ENCODE results near the gene TXLNA.

TXLNA gene

DNA sequence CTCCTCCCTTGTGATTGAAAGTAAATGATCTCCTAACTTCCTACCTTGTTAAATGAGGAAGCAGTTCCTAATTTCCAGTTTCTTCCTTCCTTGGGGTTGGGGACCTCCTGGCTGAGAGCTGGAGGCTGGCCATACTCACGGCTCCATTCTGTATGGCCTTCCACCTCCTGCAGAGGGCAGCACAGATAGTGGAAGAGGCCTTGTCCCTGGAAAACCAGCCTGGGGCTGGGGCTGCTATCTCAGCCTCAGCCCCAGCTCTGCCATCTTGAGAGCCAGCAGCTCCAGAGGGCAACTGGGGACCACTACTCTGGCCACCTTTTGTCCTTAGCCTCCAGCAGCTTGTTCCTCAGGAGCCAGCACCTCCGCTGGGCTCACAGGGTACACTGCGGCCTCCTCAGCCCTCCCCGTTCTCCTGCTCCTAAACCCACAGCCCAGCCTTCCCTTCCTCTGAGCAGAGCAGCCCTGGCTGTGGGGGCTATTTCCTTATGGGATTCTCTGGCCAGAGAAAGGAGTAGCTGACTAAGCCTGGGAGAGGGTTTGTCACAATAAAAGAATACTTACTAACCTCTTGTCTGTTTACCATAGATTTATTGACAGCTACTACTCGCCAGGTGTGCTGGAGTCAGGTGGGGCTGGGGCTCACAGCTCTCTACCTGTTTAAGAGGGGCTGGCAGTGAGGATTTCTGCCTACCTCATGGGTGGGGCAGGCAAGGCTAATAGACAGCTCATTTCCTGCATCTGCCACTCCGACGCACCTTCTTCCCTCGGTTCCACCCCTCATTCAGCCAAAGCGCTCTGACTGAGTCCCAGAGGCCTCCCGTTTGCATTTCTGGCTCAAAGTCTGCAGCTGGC is 36.4 kb downstream of the TXLNA start:
- DNase-seq = peak; percentile 57 to 71

DNA sequence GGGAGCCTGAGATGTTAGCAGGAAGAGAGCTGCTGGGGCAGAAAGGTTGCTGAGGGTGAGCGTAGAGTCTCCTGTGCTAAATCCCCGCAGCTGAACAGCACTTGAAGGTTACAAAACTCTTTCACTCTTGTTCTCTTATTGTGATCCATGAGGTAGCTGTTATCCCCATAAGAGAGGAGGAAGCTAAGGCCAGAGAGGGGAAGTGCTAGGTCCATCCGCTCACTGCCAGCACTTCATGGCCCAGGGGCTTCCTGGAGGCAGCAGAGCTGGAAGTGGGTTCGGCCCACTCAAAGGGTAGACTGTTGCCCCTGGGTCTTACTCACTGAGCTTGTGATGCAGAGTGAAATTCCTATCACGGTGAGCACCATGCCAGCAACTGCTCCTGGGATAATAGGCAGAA is 37.1 kb downstream of the TXLNA start:
- no peak for DNase-seq

DNA sequence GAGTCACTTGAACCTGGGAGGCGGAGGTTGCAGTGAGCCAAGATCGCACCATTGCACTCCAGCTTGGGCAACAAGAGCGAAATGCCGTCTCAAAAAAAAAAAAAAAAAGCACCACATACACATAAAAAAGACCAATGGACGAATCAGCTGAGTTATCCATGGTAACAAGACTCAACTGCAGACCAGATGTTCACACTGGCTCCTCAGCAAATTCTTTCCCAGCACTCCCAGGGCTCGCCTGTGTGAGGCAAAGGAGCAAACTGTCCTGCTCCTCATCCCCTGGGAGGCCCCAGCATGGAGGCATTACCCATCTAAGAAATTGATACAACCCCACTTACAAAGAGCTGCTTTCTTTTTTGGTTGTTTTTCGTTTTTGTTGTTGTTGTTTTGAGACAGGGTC is 39.5 kb downstream of the TXLNA start:
- DNase-seq = no peak

GRCh38 chr1:32220746-32221580 is 41.5 kb downstream of the TXLNA start:
- no peak for DNase-seq

DNA sequence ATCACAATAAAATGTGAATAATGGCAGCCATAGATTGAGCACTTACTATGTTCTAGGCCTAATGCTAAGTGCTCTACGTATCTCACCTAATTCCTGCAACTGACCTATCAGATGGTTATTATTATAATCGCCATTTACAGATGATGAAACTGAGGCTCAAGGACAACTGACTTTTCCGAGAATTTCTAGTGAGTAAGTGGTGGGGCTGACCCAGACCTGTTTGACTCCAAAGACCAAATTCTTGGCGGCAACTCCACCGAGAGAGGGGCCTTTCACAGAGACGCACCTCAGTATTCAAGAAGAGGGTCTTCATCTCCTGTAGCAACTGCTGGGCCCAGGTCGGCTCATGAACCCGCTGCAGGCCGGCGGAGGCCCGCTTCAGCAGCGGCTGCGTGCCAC is 42.1 kb downstream of the TXLNA start:
- DNase-seq = no peak

DNA sequence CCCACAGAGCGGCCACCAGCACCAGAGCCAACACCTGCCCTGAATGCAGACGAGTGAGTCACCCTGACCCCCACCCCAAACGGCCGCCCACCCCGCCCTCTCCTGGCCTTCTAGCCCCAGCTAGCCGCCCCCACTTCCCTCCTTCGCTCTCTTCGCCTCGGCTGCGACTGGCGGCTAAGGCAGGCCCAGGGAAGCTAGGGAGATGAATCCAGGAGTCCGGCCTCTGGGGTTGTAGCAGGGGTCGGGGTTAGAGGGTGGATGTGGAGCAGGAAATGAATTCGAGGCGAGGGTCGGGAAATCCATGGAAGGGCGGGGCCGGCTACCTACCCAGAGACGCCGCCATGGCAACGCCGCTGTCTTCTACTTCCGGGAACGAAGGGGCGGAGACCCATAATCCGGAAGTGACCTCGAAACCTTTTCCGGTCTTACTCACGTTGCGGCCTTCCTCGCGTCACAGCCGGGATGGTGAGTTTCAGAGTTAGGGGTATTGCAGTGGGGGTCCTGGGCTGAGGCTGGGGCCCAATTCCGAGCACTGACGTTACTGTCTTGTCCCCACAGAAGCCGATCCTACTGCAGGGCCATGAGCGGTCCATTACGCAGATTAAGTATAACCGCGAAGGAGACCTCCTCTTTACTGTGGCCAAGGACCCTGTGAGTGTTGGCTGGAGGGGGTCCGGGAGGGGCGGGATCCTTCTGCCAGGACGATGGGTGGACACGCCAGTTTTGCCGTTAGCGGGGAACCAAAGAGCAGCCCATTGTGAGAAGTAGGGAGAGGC is 42.7 kb downstream of the TXLNA start, which contains the start of the genes EIF3I and TMEM234:
Gene EIF3I (plus strand): TSS at position 428 of the 776 bp plus-strand sequence. CDS start 35 bp downstream, at position 463.
Gene TMEM234 (minus strand): TSS at position 374 of the 776 bp plus-strand sequence. CDS start 31 bp downstream, at position 343.
- peak; percentile 92 to 93 for DNase-seq

GRCh38 chr1:32223683-32224082 is 44.2 kb downstream of the TXLNA start:
- DNase-seq = no peak

DNA sequence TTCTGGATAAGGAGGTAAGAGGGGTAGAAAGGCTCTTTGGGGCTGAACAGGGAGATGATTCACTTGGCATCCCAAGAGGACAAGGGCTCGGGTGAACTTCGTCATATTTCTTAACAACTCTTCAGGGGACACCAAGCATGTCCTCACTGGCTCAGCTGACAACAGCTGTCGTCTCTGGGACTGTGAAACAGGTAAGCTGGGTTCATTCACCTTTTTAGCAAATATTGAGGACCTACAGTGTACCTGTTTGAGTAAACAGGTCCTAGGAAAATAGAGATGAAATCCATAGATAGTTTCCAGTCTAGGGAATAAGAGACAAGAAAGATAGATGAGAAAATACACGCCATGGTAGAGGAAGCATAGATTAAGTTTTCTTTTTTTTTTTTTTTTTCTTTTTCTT is 44.8 kb downstream of the TXLNA start:
- DNase-seq = no peak

- DNase-seq = no peak
These were observed 49.3 kb downstream of the TXLNA start for GRCh38 chr1:32228771-32229170.

DNA sequence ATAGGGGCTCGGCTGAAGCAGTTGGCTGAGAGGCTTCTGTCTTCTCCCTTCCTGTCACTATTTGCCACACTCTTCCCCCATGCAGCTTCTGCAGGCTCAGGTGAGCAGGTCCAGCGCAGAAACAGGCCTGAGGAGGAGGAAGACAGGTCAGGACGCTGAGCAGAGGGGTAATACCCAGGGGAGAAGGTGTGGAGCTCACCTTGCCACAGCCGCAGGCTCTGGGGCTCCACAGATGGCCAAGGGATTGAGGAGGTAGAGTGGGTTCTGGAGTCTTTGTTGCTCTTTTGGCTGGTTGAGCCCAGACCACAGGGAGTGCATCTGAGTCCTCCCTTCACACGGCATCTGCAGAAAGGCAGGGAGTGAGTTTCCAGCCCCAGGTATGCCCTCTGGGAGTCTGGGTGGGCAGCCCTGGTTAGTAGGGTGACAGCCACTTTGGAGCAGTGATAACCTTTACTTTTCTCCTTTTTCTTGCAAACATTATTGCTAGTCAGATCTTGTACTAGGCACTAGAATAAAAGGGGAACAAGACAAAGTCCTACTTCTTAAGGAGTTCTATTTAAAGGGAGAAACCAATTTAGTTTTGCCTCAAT is 52.5 kb downstream of the TXLNA start:
- DNase-seq = no peak

DNA sequence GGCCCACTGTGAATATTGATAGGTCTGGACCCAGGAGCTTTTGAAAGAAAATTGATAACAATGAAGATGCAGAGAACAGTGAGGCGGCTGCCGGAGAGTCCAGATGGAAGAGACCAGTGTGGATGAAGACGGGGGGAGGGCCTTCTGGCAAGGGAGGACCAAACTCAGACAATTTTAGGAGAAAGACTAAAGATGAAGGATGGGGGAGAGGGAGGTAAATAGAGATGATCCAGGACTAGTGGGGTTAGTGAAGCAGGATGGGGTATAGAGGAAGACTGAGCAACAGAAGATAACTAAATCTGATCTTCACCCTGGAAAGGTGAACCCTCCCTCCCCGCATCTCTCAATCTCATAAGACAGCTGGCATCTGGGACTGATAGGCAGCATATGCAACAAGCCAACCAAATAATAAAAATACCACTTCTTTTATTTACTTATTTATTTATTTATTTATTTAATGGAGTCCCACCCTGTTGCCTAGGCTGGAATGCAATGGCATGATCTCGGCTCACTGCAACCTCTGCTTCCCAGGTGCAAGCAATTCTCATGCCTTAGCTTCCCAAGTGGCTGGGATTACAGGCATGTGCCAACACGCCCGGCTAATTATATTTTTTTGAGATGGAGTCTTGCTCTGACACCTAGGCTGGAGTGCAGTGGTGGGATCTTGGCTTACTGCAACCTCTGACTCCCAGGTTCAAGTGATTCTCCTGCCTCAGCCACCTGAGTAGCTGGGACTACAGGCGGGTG is 53.3 kb downstream of the TXLNA start:
- no peak for DNase-seq

DNA sequence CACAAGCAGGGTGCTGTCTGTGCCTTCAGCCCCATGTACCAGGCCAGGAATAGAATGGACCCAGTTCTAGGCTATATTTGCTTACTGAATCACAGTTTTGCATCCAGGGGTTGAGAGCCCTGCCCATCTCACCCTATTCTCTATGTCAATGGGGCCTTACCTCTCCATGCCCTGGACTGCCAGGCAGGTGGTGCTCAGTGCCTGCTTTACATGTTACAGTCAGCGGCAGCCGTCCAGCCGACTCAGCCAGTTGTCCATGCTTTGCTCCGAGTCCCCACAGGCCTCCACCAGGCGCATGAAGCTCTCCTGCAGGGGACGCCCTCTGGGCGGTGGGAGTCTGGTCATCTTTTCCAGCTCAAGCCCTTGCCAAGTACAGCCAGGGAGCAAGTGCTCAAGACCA is 55.3 kb downstream of the TXLNA start:
- DNase-seq = no peak

- DNase-seq = no peak
These were observed 59.9 kb downstream of the TXLNA start for GRCh38 chr1:32239337-32239736.

DNA sequence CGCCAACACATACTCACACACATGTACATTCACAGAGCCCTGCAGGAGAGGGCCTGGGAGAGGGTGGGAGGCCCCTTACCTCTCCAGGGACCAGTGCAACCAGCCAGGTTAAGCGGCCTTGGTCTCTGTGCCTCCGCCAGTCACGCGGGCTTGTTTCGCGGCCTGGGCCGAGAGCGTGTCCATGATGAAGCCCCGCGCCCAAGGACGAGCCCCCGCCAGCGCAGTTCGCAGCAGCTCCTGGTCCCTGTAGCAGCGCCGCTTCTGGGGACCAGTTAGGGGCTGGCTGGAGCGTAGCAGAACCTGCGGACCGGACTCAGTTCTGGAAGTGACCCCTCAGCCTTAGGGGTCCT is 60.3 kb downstream of the TXLNA start:
- no peak for DNase-seq

- DNase-seq = peak; percentile 56 to 70
These were observed 60.9 kb downstream of the TXLNA start for GRCh38 chr1:32240140-32240951.

GRCh38 chr1:32241001-32241763 is 61.7 kb downstream of the TXLNA start:
- peak in 1 of 2 donors; percentile 38 for DNase-seq

DNA sequence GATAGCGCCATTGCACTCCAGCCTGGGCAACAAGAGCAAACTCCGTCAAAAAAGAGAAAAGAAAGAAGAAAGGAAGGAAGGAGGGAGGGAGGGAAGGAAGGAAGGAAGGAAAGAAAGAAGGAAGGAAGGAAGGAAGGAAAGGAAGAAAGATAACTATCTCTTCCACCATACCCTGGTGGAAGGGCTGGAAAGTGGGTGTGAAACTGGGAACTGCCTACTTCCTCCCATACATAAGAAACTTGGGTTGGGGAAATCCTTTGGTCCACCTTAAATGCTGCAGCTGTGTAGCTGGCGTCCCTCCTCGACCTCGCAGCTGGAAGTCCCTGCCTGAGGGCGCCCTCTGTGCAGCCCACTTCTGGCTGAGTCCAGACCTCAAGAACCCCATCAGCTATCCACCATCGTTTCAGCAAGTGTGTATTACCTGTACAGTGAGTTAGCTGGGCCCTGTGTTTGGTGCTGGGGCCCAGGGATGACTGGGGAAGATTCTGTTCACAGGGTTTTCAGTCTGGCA is 62.9 kb downstream of the TXLNA start:
- DNase-seq = no peak

GRCh38 chr1:32246888-32247273 is 67.4 kb downstream of the TXLNA start, which contains the start of gene FAM167B:
Gene FAM167B (plus strand): TSS chr1:32247222. CDS start chr1:32247422, 200 bp downstream.
- no peak for DNase-seq

- no peak for DNase-seq
These were observed 68.0 kb downstream of the TXLNA start for GRCh38 chr1:32247452-32247851.

Data from CD4-positive, alpha-beta T cell treated with Interferon alpha-2 for 1 hour (primary cell).